Measurements from ENCODE around the gene AOPEP.

DNA sequence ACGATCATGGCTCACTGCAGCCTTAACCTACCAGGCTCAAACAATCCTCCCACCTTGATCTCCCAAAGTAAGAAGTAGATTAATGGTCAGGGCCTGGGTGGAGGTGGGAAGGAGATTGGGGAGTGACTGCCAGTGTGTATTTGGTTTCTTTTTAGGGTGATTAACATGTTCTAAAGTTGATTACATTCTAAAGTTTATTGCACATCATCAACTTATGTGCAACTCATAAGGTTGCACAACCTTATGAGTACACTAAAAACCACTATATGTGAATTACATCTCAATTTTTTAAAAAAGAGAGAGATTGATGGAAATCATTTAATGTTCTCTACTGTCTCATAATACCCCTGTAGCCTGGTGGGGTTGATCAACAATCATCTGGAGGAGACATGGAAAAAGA lies 218.1 kb downstream of the AOPEP start:
- TF ChIP-seq, protein P1, sequence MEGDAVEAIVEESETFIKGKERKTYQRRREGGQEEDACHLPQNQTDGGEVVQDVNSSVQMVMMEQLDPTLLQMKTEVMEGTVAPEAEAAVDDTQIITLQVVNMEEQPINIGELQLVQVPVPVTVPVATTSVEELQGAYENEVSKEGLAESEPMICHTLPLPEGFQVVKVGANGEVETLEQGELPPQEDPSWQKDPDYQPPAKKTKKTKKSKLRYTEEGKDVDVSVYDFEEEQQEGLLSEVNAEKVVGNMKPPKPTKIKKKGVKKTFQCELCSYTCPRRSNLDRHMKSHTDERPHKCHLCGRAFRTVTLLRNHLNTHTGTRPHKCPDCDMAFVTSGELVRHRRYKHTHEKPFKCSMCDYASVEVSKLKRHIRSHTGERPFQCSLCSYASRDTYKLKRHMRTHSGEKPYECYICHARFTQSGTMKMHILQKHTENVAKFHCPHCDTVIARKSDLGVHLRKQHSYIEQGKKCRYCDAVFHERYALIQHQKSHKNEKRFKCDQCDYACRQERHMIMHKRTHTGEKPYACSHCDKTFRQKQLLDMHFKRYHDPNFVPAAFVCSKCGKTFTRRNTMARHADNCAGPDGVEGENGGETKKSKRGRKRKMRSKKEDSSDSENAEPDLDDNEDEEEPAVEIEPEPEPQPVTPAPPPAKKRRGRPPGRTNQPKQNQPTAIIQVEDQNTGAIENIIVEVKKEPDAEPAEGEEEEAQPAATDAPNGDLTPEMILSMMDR (IDR thresholded peaks at IDR 0.05; ENCODE audit: insufficient read depth, low read length, poor library complexity, severe bottlenecking), result no peak
- no peak for TF ChIP-seq EZH2phosphoT487 (conservative IDR thresholded peaks at IDR 0.05; ENCODE audit: low read length)

Data from SU-DHL-6 (cell line).